Posterior cingulate gyrus (tissue), 11 donors: Measurements from ENCODE around the gene UBC.
"Not testable (repeated sequence)": the region's sequence is repeated elsewhere in the genome, so short reads cannot be mapped to it uniquely, and the experiment has no call there.

Experiments
- DNase-seq, 10 donors: peaks; one replicate each; pipeline versions ENCODE4 v3.0.0 to v3.0.0-alpha.2; 2020 to 2021; ENCODE audit warnings: mixed read lengths in 3 of 10
- intact Hi-C: fragments of 100-400 bp; cut with DNase I; formaldehyde crosslinking; loops from one replicate; pipeline ENCODE4 v1.15.1; 2023

UBC gene

GRCh38 chr12:124917135-124917840, 2.8 kb upstream of the UBC start:
- peak; percentile 94 to 99 (median 97) for DNase-seq
- intact Hi-C loops: no loop called here

GRCh38 chr12:124916374-124917134, 2.1 kb upstream of the UBC start:
- intact Hi-C loops: no loop called here
- peak in 8 of 10 donors; percentile 38 to 92 (median 61) for DNase-seq

DNA sequence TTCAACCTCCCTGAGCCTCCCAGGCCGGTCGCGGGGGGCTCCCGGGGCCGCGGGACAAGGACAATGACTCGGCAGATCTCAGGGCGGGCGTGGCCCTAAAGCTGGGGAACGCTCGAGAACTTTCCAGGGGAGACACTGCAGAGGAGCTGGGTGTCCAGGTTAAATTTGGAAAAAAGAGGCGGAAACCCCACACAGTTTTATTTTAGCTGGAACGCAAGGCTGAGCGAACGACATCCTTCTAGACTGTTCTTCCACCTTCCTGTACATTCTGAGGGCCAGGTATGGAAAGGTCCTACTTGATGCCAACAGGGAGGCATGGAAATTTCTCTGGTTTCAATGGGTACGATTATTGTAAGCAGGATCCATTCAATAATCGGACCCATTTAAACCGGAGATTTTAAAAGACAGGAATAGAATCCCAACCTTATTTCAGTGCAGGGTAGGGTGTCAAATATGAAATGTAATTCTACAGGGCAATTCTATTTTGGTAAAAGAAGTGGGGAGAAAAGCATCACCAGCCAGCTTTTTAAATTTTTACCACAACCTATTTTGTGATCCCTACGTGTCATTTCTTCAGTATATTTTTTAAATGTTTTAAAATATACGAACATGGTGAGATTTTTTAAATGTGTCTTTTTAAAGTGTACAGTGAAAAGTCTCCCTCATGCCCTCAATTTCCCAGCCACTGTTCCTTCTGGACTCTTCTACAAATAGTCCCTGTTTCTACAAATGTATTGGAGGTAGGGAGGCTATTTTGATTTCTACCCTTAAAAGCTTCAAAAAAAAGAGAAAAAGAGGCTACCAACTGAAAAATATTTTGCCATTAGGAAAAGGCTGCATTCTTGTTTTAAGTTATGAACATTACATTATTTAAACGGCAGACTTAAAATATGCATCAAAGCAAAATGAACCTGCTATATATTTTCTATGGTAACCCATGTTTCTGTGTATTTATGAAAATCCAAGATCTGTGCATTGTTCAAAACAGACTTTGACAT, 1.1 kb upstream of the UBC start:
- intact Hi-C loops: no loop called here
- DNase-seq: peak in 8 of 10 donors; percentile 43 to 88 (median 65)

- peak; percentile 69 to 97 (median 80) for DNase-seq
- intact Hi-C loops: no loop called here
Observed at GRCh38 chr12:124913474-124914391, 717 bp downstream of the UBC start.

DNA sequence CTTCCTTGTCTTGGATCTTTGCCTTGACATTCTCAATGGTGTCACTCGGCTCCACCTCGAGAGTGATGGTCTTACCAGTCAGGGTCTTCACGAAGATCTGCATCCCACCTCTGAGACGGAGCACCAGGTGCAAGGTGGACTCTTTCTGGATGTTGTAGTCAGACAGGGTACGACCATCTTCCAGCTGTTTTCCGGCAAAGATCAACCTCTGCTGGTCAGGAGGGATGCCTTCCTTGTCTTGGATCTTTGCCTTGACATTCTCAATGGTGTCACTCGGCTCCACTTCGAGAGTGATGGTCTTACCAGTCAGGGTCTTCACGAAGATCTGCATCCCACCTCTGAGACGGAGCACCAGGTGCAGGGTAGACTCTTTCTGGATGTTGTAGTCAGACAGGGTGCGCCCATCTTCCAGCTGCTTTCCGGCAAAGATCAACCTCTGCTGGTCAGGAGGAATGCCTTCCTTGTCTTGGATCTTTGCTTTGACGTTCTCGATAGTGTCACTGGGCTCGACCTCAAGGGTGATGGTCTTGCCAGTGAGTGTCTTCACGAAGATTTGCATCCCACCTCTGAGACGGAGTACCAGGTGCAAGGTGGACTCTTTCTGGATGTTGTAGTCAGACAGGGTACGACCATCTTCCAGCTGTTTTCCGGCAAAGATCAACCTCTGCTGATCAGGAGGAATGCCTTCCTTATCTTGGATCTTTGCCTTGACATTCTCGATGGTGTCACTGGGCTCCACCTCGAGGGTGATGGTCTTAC, 1.7 kb downstream of the UBC start:
- intact Hi-C loops: not testable (repeated sequence)
- DNase-seq: peak in 2 of 10 donors; percentile 12 to 36

- intact Hi-C loops: not testable (repeated sequence)
- DNase-seq: peak in 1 of 10 donors; percentile 27
Observed at GRCh38 chr12:124911521-124911920, 2.9 kb downstream of the UBC start.

GRCh38 chr12:124910561-124911478, 3.6 kb downstream of the UBC start:
- intact Hi-C loops: no loop called here
- peak in 1 of 10 donors; percentile 7 for DNase-seq

- intact Hi-C loops: loop anchor here (5.0 to 10.0 kb wide), 2 partner anchors 32 to 135 kb away; no protein-coding TSS in a partner anchor
- DNase-seq: peak in 1 of 10 donors; percentile 8
Observed at GRCh38 chr12:124909831-124910560, 4.5 kb downstream of the UBC start.

- intact Hi-C loops: loop anchor here (5.0 to 10.0 kb wide), 2 partner anchors 36 to 132 kb away; no protein-coding TSS in a partner anchor
- peak in 9 of 10 donors; percentile 48 to 94 (median 84) for DNase-seq
Observed at GRCh38 chr12:124906606-124907261, 7.7 kb downstream of the UBC start.

DNA sequence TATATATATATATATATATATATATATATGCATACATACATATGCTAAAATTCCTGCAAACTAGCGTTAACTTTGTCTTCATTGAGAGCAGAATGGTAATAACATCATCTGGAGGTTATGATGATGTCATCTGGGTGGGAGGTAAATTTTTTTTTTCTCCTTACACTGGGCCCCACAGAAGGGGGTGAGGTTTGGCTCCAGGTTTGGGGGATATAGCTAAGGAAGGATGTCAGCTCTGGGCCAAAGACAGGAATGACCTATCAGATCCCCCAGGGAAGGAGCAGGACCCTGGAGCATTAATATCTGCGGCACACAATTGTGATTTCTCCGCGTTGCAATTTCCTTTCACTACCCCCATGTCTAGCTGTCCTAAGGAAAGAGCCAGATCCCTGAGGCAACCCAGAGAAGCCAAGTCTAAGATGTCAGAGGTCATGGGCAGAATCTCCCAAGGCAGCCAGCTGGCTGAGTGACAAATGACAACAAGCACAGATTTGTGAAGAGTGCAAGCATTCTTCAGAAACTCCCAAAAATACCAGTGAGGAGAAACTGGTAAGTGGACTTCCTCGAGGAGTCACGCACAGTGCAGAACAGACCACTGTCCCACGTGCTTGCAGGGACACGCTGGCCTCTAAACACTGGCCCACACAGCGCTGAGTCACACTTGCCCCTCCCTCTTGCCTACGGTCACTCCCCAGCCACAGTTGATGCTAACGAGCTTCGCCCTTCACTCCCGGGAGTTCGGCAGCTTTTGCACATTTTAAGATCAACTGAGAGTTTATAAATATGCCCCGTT, 9.9 kb downstream of the UBC start:
- peak; percentile 41 to 97 (median 86) for DNase-seq
- intact Hi-C loops: loop anchor here (5.0 to 10.0 kb wide), 2 partner anchors 38 to 130 kb away; no protein-coding TSS in a partner anchor

DNA sequence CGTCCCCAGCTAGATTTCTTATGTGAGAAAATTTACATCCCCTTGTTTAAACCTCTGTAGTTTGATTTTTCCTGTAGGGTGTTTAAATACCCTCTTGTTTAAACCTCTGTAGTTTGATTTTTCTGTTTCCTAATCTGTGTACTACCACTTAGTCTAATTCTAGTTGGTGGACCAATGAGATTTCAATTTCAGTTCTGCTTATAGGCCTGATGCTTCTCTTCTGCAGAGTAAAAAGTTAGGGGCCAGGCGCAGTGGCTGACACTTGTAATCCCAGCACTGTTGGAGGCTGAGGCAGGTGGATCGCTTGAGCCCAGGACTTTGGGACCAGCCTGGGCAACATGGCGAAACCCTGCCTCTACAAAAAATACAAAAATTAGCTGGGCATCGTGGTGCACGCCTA, 11.5 kb downstream of the UBC start:
- intact Hi-C loops: loop anchor here (10.0 kb wide), 1 partner anchor 128 kb away; no protein-coding TSS in a partner anchor
- DNase-seq: peak in 1 of 10 donors; percentile 26

- DNase-seq: peak in 1 of 10 donors; percentile 33
- intact Hi-C loops: loop anchor here (10.0 kb wide), 1 partner anchor 126 kb away; no protein-coding TSS in a partner anchor
Observed at GRCh38 chr12:124901003-124901402, 13.4 kb downstream of the UBC start.

GRCh38 chr12:124900345-124900795, 14.1 kb downstream of the UBC start:
- DNase-seq: peak in 1 of 10 donors; percentile 5
- intact Hi-C loops: loop anchor here (10.0 kb wide), 1 partner anchor 126 kb away; no protein-coding TSS in a partner anchor

DNA sequence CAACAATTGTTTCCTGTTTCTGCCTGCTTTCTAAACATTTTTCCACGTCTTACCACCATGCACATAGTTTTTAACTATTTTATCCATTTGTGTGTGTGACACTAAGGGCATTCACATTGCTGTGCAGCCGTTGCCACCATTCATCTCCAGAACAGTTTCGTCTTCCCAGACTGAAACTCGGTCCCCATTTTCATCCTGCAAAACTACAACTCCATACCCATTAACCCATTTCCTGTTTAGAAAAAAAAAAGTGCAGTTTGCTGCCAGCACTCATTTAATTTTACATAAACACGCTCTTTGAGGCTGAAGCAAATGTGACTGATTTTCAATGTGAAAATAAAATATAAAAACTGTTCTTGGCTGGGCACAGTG, 15.5 kb downstream of the UBC start:
- peak in 1 of 10 donors; percentile 22 for DNase-seq
- intact Hi-C loops: loop anchor here (5.0 kb wide), 1 partner anchor 37 kb away; the partner anchor contains the start of gene SCARB1
